PC-3 (cell line): Measurements from ENCODE around the gene METRN.

Experiments
- EZH2 ChIP-seq: fragments of 300-600 bp; sonication (generic); IDR thresholded peaks from one replicate; pipeline ENCODE4 v1.6.1; 2017; ENCODE audit warnings: antibody characterized with exemption, mild to moderate bottlenecking, low read length; ENCODE audit not compliant: unreplicated experiment
- EZH2phosphoT487 ChIP-seq: fragments of 300-600 bp; sonication (generic); IDR thresholded peaks from 2 replicates; pipeline ENCODE4 v1.6.1; 2018; ENCODE audit warnings: mild to moderate bottlenecking, antibody characterized with exemption, low read length, borderline replicate concordance

GRCh38 chr16:733382-734207, 18.7 kb downstream of the METRN start:
- TF ChIP-seq EZH2phosphoT487 (no peak), EZH2 (no peak)
